Measurements from ENCODE around the gene RTN4R. TPM values are rescaled to one million over a fixed set of nuclear protein-coding genes. Genes with fewer than 3 reads are reported as not detected.

Gene RTN4R
- total and polyA plus RNA-seq, 2 of the 8 experiments (the other 6 are each of a cell fraction or from before 2014, with no cell fraction given), result 21.8 to 41.3 TPM

GRCh38 chr22:20197407-20198030 is 70.6 kb downstream of the RTN4R start (continued):
- TF ChIP-seq, protein P1, sequence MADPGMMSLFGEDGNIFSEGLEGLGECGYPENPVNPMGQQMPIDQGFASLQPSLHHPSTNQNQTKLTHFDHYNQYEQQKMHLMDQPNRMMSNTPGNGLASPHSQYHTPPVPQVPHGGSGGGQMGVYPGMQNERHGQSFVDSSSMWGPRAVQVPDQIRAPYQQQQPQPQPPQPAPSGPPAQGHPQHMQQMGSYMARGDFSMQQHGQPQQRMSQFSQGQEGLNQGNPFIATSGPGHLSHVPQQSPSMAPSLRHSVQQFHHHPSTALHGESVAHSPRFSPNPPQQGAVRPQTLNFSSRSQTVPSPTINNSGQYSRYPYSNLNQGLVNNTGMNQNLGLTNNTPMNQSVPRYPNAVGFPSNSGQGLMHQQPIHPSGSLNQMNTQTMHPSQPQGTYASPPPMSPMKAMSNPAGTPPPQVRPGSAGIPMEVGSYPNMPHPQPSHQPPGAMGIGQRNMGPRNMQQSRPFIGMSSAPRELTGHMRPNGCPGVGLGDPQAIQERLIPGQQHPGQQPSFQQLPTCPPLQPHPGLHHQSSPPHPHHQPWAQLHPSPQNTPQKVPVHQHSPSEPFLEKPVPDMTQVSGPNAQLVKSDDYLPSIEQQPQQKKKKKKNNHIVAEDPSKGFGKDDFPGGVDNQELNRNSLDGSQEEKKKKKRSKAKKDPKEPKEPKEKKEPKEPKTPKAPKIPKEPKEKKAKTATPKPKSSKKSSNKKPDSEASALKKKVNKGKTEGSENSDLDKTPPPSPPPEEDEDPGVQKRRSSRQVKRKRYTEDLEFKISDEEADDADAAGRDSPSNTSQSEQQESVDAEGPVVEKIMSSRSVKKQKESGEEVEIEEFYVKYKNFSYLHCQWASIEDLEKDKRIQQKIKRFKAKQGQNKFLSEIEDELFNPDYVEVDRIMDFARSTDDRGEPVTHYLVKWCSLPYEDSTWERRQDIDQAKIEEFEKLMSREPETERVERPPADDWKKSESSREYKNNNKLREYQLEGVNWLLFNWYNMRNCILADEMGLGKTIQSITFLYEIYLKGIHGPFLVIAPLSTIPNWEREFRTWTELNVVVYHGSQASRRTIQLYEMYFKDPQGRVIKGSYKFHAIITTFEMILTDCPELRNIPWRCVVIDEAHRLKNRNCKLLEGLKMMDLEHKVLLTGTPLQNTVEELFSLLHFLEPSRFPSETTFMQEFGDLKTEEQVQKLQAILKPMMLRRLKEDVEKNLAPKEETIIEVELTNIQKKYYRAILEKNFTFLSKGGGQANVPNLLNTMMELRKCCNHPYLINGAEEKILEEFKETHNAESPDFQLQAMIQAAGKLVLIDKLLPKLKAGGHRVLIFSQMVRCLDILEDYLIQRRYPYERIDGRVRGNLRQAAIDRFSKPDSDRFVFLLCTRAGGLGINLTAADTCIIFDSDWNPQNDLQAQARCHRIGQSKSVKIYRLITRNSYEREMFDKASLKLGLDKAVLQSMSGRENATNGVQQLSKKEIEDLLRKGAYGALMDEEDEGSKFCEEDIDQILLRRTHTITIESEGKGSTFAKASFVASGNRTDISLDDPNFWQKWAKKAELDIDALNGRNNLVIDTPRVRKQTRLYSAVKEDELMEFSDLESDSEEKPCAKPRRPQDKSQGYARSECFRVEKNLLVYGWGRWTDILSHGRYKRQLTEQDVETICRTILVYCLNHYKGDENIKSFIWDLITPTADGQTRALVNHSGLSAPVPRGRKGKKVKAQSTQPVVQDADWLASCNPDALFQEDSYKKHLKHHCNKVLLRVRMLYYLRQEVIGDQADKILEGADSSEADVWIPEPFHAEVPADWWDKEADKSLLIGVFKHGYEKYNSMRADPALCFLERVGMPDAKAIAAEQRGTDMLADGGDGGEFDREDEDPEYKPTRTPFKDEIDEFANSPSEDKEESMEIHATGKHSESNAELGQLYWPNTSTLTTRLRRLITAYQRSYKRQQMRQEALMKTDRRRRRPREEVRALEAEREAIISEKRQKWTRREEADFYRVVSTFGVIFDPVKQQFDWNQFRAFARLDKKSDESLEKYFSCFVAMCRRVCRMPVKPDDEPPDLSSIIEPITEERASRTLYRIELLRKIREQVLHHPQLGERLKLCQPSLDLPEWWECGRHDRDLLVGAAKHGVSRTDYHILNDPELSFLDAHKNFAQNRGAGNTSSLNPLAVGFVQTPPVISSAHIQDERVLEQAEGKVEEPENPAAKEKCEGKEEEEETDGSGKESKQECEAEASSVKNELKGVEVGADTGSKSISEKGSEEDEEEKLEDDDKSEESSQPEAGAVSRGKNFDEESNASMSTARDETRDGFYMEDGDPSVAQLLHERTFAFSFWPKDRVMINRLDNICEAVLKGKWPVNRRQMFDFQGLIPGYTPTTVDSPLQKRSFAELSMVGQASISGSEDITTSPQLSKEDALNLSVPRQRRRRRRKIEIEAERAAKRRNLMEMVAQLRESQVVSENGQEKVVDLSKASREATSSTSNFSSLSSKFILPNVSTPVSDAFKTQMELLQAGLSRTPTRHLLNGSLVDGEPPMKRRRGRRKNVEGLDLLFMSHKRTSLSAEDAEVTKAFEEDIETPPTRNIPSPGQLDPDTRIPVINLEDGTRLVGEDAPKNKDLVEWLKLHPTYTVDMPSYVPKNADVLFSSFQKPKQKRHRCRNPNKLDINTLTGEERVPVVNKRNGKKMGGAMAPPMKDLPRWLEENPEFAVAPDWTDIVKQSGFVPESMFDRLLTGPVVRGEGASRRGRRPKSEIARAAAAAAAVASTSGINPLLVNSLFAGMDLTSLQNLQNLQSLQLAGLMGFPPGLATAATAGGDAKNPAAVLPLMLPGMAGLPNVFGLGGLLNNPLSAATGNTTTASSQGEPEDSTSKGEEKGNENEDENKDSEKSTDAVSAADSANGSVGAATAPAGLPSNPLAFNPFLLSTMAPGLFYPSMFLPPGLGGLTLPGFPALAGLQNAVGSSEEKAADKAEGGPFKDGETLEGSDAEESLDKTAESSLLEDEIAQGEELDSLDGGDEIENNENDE (IDR thresholded peaks at IDR 0.05; ENCODE audit: insufficient replicate concordance, low read length), result no peak
- no peak for TF ChIP-seq ZNF274 (IDR thresholded peaks at IDR 0.05; ENCODE audit: borderline replicate concordance, extremely low read depth, low read length)
- TF ChIP-seq POLR2AphosphoS5 (IDR thresholded peaks at IDR 0.05; ENCODE audit: low read depth, low read length), result no peak
- TF ChIP-seq TEAD4 (IDR thresholded peaks at IDR 0.05; ENCODE audit: low read depth, low read length), result no peak
- TF ChIP-seq SIRT6 (IDR thresholded peaks at IDR 0.05; ENCODE audit: low read length), result no peak
- TF ChIP-seq NRF1 (IDR thresholded peaks at IDR 0.05; ENCODE audit: low read depth, low read length), result no peak
- TF ChIP-seq BCL11A (IDR thresholded peaks at IDR 0.05; ENCODE audit: low read depth in 2 of 2, low read length in 2 of 2), result no peak
- TF ChIP-seq RAD21 (IDR thresholded peaks at IDR 0.05 in 1 of 2, conservative IDR thresholded peaks at IDR 0.05 in 1 of 2; ENCODE audit: low read depth in 2 of 2, low read length in 2 of 2), result no peak
- TF ChIP-seq, protein P2, sequence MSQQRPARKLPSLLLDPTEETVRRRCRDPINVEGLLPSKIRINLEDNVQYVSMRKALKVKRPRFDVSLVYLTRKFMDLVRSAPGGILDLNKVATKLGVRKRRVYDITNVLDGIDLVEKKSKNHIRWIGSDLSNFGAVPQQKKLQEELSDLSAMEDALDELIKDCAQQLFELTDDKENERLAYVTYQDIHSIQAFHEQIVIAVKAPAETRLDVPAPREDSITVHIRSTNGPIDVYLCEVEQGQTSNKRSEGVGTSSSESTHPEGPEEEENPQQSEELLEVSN (IDR thresholded peaks at IDR 0.05), result no peak

Measured in H1 (cell line).